ENCODE measurements around the gene PER2.

DNA sequence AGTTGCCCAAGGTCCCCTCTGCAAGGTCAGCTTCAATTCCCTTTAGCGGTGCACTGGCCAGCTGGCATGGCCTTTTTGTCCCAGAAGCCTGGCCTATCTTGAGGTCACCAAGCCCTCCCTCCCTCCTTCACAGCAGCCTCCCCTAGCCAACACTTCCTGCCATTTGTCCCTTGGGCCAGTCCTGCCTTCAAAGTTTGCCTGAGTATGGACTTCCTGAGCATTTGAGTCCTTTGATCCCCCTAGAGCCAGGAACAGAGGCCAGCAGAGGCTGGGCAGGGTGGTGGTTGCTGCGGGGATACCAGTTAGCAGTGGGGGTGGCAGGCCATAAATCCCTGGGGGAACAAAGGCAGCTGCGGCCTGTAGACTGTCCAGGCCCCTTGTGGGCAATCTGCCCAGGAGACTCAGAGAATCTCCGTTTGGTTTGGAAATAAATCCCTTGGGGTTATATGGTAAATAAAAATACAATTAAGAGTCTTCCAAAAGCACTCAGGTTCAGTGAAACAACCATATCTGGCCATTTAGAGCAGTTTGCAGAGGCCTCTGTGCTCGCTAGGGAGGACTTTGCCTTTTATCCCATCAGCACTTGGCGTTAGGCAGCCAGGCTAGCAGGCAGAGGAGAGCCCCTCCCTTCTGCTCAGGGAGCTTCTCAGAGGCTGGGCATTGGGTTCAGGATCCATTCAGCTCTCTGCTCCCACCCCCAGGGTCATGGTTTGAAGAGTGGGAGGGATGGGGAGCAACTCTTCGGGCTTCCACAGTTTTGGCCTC lies 45.5 kb downstream of the PER2 start:
- TF ChIP-seq, protein P1, sequence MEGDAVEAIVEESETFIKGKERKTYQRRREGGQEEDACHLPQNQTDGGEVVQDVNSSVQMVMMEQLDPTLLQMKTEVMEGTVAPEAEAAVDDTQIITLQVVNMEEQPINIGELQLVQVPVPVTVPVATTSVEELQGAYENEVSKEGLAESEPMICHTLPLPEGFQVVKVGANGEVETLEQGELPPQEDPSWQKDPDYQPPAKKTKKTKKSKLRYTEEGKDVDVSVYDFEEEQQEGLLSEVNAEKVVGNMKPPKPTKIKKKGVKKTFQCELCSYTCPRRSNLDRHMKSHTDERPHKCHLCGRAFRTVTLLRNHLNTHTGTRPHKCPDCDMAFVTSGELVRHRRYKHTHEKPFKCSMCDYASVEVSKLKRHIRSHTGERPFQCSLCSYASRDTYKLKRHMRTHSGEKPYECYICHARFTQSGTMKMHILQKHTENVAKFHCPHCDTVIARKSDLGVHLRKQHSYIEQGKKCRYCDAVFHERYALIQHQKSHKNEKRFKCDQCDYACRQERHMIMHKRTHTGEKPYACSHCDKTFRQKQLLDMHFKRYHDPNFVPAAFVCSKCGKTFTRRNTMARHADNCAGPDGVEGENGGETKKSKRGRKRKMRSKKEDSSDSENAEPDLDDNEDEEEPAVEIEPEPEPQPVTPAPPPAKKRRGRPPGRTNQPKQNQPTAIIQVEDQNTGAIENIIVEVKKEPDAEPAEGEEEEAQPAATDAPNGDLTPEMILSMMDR (conservative IDR thresholded peaks at IDR 0.05 in 1 of 2, IDR thresholded peaks at IDR 0.05 in 1 of 2; ENCODE audit: extremely low read depth in 1 of 2, insufficient read depth in 1 of 2, low read depth in 1 of 2, low read length in 2 of 2) = no peak
- TF ChIP-seq EZH2 (IDR thresholded peaks at IDR 0.05; ENCODE audit: borderline replicate concordance, low read length) = no peak
